HG03457 (cell line): ENCODE data around the gene TEKTIP1.

Source experiments
- ATAC-seq: cut with Tn5 transposase; IDR thresholded peaks from one replicate; pipeline ENCODE4 v1.9.1; 2021; ENCODE audit warnings: moderate number of reproducible peaks; ENCODE audit not compliant: unreplicated experiment

TEKTIP1 gene

DNA sequence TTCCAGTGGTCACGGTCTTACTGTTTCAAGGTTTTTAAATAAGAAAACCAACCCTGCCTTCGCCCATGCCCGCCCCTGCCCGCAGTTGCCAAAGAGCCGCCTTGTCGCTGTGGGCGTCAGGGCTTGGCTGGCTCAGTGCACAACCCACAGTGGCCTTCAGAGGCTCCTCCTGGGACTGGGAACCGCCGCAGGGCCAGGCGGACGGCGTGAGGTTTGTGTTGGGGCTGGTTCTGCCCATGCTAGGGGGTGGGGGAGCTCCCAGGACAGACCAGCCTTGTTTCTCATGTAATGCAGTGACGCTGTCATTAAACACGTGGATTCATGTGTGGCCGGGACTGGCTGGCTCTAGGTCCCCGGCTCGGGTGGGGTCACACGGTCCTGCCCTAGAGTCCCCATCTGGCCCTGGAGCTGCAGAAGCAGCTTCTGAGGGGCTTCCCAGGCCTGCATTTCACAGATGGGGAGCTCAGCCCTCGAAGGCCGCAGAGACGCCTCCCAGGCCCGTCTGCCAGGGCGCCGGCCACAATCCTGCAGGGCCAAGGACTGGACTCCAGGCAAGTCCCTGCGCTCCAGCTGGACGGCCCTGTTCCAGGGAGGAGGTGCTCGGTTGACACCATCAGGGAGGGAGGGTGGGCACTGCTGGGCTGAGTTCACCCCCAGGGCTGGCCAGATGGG, 2.4 kb upstream of the TEKTIP1 start:
- no peak for ATAC-seq

DNA sequence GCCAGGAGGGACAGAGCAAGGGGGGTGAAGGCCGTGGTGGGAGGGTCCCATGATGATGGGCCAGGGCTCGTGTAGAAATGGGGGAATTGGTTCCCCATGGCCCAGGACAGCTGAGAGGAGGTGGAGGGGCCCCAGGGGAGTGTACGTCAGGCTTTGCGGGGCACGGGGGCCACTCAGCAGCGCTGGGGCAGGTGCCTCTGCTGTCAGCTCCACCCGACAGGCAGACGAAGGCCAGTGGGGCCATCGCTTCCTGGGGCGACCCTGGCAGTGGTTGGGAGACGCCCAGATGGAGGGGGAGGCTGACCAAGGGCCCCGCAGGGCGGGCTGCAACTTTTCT, 1.9 kb upstream of the TEKTIP1 start:
- no peak for ATAC-seq

DNA sequence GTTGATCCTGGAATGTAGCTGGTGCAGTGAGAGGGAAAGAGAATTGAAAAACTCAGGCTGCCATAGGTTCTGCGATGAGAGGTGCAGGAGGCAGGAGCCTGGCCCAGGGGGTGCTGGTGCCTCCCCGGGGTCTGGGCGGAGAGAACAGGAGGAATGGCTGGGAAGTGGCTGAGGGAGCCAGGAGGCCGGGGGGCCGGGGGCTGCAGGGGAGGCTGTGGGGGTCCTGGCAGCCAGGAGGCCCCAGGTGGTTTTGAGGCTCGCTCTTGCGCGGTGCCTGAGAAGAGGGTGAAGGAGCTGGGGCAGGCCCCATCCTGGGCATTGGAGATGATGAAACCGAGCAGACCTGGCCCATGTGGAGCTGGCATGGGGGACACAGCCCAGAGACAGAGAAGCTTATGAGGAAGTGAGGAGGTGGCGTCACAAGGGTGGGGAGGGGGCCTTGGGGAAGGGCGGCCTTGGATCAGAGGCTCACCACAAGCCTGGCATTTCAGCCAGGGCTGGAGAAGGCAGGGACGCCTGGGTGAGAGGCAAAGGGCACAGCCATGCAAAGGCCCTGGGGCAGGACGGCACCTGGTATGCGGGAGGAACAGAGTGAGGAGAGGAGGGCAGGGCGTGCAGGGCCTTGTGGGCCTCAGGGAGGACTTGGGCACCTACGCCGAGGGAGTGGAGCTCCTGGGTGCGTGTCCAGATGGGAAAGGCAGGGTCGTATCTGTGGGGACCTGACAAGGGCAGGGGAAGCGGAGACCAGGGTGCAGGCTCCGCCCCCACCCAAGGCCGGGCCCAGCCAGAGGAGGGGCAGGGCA, 1.3 kb upstream of the TEKTIP1 start:
- ATAC-seq: no peak

DNA sequence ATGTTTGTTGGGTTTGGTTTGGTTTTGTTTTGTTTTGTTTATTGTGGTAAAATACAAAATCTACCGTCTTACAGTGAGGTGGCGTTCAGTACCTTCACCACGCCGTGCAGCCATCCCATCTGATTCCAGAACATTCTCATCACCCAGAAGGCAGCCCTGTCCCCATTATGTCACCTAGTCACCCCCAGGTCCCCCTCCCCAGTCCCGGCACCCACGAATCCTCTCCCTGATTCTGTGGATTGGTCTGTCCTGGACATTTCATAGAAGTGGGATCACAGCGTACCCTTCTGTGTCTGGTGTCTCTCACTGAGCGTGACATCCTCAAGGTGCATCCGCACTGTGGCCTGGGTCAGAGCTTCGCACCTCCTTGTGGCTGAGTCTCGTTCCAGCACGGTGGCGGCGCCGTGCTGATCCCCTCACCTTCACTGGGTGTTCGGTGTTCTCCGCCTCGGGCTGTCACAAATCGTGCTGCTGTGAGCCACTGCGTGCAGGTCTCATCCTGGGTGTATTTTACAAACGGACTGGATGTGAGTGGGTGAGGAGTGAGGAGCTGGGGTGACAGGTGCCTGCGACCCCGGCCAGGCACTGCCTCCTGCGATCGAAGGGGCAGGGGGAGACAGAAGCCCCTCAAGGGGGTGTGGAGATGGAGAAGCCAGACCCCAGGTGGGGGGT, 580 bp upstream of the TEKTIP1 start:
- ATAC-seq: no peak

DNA sequence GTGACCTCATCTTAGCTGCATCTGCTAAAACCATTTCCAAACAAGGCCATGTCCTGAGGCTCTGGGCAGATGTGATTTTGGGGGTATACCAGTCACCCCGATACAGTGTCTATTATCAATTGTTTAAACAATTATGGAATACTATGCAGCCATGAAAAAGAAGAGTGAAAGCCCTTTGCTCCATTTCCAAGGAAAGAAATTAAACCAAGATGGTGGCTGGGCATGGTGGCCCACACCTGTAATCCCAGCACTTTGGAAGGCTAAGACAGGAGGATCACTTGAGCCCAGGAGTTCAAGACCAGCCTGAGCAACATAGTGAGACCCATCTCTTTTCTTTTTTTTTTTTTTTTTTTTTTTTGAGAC, 763 bp downstream of the TEKTIP1 start:
- ATAC-seq: no peak

DNA sequence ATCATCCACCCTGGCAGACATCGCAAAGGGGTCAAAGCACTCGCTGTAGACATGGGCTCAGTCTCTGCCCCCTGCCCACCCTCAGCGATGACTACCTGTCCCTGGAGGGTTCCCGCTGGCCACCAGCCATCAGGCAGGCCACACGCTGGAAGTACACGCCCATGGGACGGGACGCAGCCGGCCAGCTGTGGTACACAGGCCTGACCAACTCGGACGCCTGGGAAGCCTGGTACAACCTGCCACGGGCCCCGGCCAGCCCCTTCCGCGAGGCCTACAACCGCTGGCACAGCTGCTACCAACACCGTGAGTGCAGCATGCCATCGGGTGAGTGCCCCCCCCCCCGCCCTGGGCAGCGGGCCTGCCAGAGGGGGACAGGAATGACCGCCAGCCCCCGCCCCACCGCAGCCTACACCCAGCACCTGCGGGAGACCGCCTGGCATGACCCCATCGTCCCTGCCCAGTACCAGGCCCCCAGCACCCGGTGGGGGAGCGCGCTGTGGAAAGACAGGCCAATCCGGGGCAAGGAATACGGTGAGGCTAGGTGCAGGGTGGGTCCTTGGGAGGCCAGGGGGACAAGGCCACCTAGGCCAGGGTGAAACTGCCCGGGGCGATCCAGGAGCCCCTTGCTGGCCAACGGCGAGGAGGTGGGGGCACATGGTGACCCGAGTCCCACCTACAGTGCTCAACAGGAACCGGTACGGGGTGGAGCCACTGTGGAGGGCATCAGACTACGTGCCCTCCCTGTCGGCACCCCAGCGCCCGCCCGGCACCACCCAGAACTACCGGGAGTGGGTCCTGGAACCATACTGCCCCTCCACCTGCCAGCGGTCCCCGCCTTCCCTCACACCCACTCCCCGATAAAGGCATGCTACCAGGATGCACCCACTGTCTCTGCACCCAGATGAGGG, 4.4 kb downstream of the TEKTIP1 start:
- no peak for ATAC-seq

DNA sequence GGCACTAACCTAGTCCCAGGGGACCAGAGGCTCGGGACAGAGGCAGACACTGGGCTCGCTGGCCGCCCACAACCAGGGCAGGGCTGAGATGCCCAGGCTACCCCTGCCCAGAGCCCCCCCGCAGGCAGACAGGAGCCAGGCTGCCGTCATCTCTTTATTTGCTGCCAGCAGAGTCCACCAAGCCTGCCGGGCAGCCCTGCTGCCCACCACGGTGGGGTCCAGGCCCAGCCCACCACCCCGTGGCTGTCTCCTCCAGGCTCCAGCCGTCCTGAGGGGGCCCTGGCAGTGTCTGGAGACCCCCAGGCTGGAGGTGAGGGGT, 5.0 kb downstream of the TEKTIP1 start:
- ATAC-seq: no peak

DNA sequence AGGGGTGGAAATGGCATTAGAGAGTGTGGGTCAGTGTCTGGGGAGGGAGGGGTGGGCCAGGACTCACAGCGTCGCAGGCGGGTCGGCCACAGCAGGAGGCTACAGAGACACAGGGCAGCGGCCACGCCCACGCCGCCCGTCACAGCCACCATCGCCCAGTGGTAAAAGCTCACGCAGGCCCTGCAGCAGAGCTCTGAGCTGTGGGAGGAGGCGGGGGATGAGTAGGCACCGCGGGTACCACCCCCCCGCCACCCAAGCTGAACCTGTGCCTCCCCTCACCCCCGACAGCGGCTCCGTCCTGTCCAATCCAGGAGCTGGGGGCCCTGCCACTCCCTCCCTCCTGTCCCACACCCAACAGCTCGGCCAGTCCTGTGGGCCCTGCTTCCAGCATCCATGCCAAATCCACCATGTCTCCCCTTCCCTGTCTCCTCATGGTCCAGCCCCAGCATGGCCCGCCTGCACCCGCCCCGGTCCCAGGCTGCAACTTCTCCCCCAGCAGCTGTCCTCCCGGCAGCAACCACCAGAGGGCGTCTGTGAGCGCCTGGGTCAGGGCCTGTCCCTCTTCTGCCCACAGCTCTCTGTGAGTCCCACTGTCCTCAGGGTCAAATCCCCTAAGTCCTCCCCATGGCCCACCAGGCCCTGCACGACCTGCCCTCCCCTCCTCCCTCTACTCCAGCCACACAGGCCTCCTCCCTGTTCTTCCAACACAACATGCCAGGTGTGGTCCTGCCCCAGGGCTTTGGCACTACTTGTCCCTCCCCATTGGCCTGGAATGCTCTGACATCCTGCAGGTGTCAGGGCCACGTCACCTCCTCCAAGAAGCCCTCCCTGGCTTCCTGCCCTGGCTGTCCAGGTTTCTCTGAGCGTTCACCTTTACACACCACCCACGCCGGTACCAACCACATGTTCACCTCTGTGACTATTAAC, 6.0 kb downstream of the TEKTIP1 start:
- ATAC-seq: no peak

DNA sequence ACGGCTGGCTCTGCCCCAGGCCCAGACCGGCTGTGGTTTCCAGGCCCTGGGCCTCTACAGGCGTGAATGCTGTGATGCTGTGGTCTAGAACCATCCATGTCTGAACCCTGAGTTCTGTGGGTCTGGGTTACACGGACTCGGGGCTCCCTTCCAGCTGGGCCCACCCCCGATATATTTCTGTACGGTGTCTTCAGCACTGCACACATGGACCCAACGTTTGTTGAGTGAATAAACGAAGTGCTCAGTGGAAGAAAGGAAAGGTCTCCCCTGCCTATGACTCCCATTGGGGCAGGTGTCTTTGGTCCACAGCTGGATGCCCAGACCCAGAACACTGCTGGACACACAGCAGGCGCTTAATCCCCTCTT, 6.7 kb downstream of the TEKTIP1 start:
- ATAC-seq: no peak

DNA sequence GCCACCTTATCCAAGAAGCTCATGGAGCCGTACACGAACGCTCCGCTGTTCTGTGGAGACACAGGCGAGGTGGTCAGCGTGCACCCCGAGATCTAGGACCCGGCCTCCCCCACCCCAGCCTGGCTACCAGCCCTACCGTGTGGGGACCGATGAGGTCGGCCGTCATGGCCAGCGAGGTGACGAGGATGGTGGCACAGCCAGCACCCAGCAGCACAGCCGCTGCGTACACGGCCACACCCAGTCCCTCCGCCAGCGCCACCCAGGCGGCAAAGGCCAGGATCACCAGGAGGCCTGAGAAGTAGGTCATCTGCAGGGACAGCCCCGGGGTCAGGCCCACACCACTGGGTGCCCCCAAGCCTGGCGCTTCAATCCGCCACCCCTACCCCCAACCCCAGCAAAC, 7.1 kb downstream of the TEKTIP1 start:
- ATAC-seq: no peak

DNA sequence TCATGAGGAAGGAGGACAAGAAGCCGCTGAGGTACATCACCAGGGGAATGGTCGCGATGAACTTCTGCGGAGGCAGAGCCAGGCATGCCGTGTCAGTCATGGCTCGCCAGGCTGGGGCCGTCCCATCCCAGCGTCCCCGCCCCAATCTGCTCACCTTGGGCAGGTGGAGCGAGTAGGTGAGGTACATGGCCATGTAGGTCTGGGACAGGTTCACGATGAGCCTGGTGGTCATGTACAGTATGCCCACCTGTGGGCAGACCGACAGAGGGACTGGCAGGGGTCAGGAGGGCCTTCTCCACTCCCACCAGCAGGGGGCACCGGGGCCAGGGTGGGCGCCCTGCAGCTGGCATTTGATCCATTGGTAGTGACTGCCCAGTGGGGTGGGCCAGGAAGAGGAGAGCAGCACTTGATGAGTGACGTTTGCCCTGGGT, 8.3 kb downstream of the TEKTIP1 start:
- ATAC-seq: no peak

DNA sequence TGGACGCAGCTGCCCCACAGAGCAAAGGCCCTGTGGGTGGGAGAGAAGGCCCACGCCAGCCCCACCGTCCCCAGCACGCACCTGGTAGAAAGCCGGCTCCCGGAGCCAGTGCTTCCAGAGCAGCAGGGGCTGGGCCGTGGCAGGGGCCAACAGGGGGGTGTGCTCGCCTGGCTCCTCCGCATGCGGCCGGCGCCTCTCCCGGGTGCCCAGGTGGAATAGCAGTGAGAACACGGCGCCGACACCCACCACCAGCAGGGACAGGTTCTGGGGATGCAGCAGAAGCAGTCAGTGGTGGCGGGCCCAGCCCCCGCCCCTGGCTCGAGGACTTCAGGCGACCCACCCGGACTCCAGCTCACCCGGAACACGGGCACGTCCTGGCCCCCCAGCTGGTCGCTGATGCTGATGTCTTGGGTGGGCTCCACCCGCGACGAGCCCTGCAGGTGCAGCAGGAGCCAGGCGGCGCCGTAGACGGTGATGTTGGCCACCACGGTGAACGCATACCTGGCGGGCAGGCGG, 8.9 kb downstream of the TEKTIP1 start:
- no peak for ATAC-seq

DNA sequence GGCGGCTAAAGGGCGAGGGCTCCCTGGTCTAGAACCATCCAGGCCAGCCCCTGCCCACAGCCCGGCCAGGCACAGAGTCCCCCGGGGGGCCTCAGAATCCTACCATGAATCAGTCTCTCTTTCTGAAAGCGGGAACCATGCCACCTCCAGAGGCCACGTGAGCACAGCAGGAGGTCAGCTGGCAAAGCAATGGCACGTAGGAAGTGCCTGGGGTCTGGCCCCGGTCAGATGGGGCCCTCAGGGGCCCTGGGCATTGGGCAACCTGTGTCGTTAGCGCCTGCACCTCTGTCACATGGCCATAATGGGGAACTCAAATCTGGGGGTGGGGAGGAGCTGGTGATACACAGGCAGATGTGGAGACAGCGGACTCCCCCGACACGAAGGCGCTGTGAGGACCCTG, 9.6 kb downstream of the TEKTIP1 start:
- ATAC-seq: no peak

DNA sequence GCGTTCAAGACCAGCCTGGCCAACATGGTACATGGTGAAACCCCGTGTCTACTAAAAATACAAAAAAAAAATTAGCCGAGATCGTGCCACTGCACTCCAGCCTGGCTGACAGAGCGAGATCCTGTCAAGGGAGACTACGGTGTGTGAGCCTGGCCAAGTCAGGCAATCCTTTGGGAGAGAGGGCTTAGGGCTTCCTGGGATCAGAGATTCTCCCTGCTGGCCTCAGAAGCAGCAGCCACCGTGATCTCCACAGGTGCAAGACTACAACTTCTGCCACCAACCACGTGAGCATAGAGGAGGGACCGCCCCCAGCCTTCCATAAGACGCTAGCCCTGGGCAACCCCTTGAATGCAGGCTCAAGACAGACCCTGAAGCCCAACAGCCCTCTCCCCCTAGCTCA, 10.8 kb downstream of the TEKTIP1 start:
- ATAC-seq: no peak

DNA sequence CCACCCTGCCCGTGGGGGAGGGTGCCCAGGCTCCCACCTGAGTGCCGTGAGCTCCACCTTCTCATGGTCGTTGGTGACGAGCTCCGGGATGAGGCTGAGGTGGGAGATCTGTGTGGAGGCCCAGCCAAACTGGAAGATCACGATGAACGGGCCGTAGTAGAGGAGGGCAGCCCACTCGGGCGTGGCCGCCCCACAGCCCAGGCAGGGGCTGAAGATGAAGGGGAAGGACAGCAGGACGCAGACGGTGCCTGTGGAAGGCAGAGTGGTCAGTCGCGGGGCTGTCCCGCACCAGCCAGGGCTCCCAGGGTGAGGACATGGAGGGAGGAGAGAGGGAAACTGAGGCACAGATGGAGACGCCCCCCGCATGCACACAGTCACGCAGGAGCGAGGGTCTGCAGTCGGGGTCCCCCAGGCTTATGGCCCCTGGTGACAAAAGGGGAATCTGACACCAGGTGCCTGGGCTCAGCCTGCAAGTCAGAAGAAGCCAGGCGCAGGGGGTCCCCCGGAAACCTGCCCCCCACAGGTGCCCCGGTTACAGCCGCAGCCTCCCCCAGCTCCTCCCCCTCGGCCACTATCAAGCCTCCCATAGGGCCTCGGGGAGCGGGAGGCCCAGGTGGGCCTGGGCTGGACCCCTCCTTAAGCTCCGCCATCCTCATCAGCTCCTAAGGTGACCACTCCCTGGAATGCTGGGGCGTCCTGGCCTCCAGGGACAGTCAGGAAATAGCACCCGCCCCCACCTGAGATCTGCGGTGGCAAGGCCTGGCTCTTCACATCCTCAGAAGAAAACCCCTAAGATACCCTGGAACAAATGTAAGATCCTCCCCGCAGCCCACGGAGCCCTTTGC, 12.2 kb downstream of the TEKTIP1 start:
- no peak for ATAC-seq

DNA sequence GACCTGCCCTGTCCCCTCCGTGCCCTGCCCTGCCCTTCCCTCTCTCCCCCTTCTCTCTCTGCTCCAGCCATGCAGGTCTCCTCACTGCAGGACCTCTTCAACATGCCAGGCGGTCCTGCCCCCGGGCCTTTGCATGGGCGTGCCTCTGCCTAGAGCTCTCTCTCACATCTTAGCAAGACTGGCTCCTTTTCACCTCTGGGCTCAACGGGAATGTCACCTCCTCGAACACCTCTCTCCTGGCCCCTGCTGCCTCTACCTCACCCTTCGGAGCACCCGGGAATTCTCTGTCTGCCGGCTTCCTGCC, 12.8 kb downstream of the TEKTIP1 start:
- ATAC-seq: no peak

DNA sequence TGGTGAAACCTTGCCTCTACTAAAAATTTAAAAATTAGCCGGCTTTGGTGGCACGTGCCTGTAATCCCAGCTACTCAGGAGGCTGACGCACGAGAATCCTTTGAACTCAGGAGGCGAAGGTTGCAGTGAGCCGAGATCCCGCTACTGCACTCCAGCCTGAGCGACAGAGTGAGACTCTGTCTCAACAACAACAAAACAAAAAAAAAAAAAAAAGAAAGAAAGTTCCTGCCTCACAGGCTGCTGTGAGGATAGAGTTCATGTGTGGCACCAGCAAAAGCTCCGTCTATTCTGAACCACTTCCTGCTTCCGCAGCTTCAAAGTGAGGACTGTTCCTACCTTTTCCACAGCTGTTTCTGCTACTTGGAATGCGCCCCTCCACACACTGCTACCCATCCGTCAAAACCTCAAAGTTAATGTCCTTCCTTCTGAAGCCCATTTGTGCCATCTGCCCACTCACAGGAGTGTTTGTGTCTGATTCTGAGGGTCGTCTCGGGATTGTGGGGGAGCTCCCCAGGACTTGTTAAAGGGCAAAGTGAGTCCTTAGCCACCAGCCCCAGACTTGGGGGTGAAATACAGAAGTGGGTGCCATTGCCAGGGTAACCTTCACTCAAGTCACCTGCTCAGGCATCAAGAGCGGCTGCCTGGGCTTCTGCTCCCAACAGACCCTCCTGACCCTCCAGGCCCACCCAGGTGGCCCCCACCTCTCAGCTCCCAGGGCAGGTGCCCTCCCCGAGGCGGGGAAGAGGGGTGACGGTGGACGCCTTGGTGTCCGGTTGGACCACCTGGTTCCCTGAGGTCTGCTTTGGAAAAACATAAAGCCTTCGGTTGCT, 15.5 kb downstream of the TEKTIP1 start:
- ATAC-seq: no peak

DNA sequence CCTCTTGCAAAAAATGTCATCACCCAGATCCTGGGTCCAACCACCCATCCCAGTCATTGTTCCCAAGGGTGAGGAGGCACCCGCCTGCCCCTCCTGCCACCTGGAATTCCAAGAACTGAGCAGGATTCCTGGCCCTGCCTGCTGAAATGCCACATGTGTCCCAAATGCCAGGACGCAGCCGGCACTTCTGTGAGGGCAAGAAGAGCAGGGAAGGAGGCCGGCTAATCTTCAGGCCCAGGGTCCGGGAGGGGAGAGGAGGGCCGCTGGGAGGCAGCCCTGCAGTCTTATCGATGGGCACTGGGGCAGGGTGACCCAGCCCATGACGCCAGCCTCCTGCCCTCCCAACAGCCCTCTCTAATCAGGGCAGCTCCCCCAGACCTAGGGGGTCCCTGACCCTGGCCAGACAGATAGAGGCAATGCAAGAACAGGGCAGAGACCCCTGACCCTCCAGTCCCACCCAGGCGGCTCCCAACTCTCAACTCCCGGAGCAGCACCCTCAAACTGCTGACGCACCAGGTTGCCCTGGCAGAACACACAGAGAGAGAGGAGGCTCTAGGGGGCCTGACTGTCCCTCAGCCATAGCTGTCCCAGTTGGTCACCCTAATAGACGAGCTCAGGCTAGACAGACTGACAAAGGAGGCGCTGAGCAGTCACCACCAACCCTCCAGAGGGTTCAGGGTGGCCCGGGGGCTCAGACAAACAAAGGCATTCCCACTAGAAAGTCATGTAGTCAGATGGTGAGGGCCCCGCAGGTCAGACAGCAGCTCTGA, 16.9 kb downstream of the TEKTIP1 start:
- no peak for ATAC-seq
